ENCODE results near the gene ZNF738.

Gene ZNF738

DNA sequence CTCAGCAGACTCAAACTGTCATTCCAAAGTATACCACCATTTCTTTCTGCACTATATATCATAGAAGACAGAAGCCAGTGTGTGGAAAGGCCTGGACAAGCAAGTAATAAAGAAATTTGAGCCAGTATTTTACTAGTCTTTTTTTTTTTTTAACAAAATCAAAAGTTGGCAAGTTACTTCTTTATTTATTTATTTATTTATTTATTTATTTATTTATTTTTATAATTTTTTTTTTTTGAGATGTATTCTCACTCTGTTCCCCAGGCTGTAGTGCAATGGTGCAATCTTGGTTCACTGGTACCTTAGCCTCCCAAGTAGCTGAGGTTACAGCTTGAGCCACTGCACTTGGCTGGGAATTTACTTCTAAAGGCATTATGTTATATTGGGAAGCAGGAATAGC is 63.4 kb downstream of the ZNF738 start:
- no peak for DNase-seq (ENCODE audit: low read depth in 2 of 3, low spot score in 2 of 3)

DNA sequence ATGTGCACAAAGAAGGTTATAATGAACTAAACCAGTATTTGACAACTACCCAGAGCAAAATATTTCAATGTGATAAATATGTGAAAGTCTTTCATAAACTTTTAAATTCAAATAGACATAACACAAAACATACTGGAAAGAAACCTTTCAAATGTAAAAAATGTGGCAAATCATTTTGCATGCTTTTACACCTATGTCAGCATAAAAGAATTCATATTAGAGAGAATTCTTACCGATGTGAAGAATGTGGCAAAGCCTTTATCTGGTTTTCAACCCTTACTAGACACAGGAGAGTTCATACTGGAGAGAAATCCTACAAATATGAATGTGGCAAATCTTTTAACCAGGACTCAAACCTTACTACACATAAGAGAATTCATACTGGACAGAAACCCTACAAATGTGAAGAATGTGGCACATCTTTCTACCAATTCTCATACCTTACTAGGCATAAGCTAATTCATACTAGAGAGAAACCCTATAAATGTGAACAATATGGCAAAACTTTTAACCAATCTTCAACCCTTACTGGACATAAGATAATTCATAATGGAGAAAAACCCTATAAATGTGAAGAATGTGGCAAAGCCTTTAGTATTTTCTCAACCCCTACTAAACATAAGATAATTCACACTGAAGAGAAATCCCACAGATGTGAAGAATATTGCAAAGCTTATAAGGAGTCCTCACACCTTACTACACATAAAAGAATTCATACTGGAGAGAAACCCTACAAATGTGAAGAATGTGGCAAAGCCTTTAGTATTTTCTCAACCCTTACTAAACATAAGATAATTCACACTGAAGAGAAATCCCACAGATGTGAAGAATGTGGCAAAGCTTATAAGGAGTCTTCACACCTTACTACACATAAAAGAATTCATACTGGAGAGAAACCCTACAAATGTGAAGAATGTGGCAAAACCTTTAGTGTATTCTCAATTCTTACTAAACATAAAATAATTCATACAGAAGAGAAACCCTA is 64.5 kb downstream of the ZNF738 start:
- no peak for DNase-seq (ENCODE audit: low read depth in 2 of 3, low spot score in 2 of 3)
